Measurements from ENCODE around the gene RPIA. TPM values are rescaled to one million over a fixed set of nuclear protein-coding genes. Genes with fewer than 3 reads are reported as not detected.
"Not testable (repeated sequence)": the region's sequence is repeated elsewhere in the genome, so short reads cannot be mapped to it uniquely, and the experiment has no call there.

The RPIA gene
- 30.8 and 32.2 TPM in 2 replicates for total RNA-seq
- long read RNA-seq, transcript RPIA-201 (9 exons, 1,848 nt) = major isoform, 12 of 15 reads
- long read RNA-seq, partial matches to known transcripts = 1 of 15 reads
- long read RNA-seq, other reads (novel, unspliced or antisense) = 2 of 15 reads

DNA sequence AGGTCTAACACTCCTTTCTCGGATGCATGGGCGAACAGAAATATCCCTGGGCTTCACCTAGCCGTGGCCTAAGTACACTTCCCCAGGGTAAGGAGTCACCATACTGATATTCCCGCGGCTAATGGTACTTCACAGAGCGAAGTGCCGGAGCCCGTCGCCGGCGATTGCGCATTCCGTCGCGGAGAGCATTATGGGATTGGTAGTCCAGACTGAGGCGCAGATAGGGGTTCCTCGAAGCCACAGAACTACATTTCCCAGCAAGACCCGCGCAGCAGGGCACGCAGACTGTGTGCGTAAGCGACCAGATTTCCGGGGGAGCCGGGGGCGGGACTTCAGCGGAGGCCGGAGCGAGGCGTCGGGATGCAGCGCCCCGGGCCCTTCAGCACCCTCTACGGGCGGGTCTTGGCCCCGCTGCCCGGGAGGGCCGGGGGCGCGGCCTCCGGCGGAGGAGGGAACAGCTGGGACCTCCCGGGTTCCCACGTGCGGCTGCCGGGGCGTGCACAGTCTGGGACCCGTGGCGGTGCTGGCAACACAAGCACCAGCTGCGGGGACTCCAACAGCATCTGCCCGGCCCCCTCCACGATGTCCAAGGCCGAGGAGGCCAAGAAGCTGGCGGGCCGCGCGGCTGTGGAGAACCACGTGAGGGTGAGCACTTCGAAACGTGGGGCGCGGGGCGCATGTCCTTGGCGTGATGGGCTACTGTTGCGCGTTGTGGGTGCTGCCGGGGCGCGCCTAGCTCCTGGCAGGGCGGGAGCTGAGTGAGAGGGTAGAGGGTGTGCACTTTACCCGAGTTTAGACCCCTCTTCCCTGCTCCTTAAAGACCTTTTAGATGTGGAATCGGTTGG, at the start of gene RPIA:
Gene RPIA (plus strand): TSS at position 335 of the 845 bp plus-strand sequence. CDS start 26 bp downstream, at position 361.
- Mint-ChIP-seq H3K4me3 (peak within 1 kb of the TSS; percentile 95), H3K4me1 (peaks cover 38% of the 10 kb centered on the region), H3K27ac (ENCODE audit: unreplicated experiment) (peak within 1 kb of the TSS; percentile 86), H3K9me3 (peaks cover 24% of the 10 kb centered on the region), H3K36me3 (ENCODE audit: low read depth) (peaks cover 28% of the 10 kb centered on the region), H3K27me3 (ENCODE audit: low read depth) (no peaks in the 10 kb centered on the region)
- peak; percentile 57 for TF ChIP-seq CTCF (conservative IDR thresholded peaks at IDR 0.05)
- DNase-seq (ENCODE audit: low read depth, low spot score) = peak; percentile 90

DNA sequence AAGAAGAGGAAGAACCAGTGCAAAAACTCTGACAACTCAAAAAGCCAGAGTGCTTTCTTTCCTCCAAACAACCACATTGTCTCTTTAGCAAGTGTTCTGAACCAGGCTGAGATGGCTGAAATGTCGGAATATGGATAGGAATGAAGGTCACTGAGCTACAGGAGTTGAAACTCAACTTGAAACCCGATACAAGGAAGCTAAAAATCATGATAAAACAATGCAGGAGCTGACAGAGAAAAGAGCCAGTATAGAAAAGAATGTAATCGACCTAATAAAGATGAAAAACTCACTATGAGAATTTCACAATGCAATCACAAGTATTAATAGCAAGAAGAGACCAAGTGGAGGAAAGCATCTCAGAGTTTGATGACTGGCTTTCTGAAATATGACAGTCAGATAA, 49.2 kb upstream of the RPIA start:
- DNase-seq (ENCODE audit: low read depth, low spot score) = no peak
- H3K27ac Mint-ChIP-seq (ENCODE audit: unreplicated experiment) = no peak overlapping the region
- peaks cover 19% of the 10 kb centered on the region for H3K27me3 Mint-ChIP-seq (ENCODE audit: low read depth)
- no peak overlapping the region for H3K4me3 Mint-ChIP-seq
- H3K4me1 Mint-ChIP-seq = no peaks in the 10 kb centered on the region
- peaks cover 9% of the 10 kb centered on the region for H3K9me3 Mint-ChIP-seq
- H3K36me3 Mint-ChIP-seq (ENCODE audit: low read depth) = peaks cover 3% of the 10 kb centered on the region
- TF ChIP-seq CTCF (conservative IDR thresholded peaks at IDR 0.05) = no peak

- not testable (repeated sequence) for H3K4me3 Mint-ChIP-seq; H3K36me3 Mint-ChIP-seq (ENCODE audit: low read depth); H3K4me1 Mint-ChIP-seq; DNase-seq (ENCODE audit: low read depth, low spot score); H3K9me3 Mint-ChIP-seq; H3K27ac Mint-ChIP-seq (ENCODE audit: unreplicated experiment)
- H3K27me3 Mint-ChIP-seq (ENCODE audit: low read depth) = peaks cover 14% of the 10 kb centered on the region
Observed at GRCh38 chr2:88645291-88645882, 46.1 kb upstream of the RPIA start.

GRCh38 chr2:88651646-88652045, 39.8 kb upstream of the RPIA start:
- H3K9me3 Mint-ChIP-seq = peaks cover 3% of the 10 kb centered on the region
- DNase-seq (ENCODE audit: low read depth, low spot score) = no peak
- no peaks in the 10 kb centered on the region for H3K36me3 Mint-ChIP-seq (ENCODE audit: low read depth)
- no peaks in the 10 kb centered on the region for H3K27me3 Mint-ChIP-seq (ENCODE audit: low read depth)
- H3K4me3 Mint-ChIP-seq = no peak overlapping the region
- no peak for TF ChIP-seq CTCF (conservative IDR thresholded peaks at IDR 0.05)
- no peaks in the 10 kb centered on the region for H3K4me1 Mint-ChIP-seq
- no peak overlapping the region for H3K27ac Mint-ChIP-seq (ENCODE audit: unreplicated experiment)

- H3K4me3 Mint-ChIP-seq = no peak overlapping the region
Observed at GRCh38 chr2:88654714-88655113, 36.8 kb upstream of the RPIA start.

More at GRCh38 chr2:88654714-88655113, 36.8 kb upstream of the RPIA start:
- no peak for TF ChIP-seq CTCF (conservative IDR thresholded peaks at IDR 0.05)
- DNase-seq (ENCODE audit: low read depth, low spot score) = no peak
- H3K27me3 Mint-ChIP-seq (ENCODE audit: low read depth) = no peaks in the 10 kb centered on the region
- H3K27ac Mint-ChIP-seq (ENCODE audit: unreplicated experiment) = no peak overlapping the region
- H3K9me3 Mint-ChIP-seq = peaks cover 3% of the 10 kb centered on the region
- no peaks in the 10 kb centered on the region for H3K36me3 Mint-ChIP-seq (ENCODE audit: low read depth)
- H3K4me1 Mint-ChIP-seq = peaks cover 5% of the 10 kb centered on the region
